Osteoblast (primary cell): ENCODE data around the gene TENT5A. TPM values are rescaled to one million over a fixed set of nuclear protein-coding genes. Genes with fewer than 3 reads are reported as not detected.

Source experiments
- DNase-seq: peaks from one replicate; pipeline ENCODE4 v3.0.0; 2011; ENCODE audit warnings: low spot score, mixed read lengths; ENCODE audit not compliant: insufficient read length; ENCODE audit errors: missing footprints
- H2AFZ ChIP-seq: 2 replicates; pipeline ENCODE4 v1.6.0; 2011; ENCODE audit warnings: mild to moderate bottlenecking, low read length
- H3K27ac ChIP-seq: 2 replicates; pipeline ENCODE4 v1.5.1; 2011; ENCODE audit warnings: mild to moderate bottlenecking, low read depth, low read length, moderate library complexity
- H3K27me3 ChIP-seq: 2 replicates; pipeline ENCODE4 v1.6.0; 2012; ENCODE audit warnings: mild to moderate bottlenecking, control low read depth, inconsistent platforms, low read length, moderate library complexity; ENCODE audit not compliant: insufficient read depth
- H3K36me3 ChIP-seq: 2 replicates; pipeline ENCODE4 v1.5.1; 2011; ENCODE audit warnings: mild to moderate bottlenecking, low read length, control low read depth, moderate library complexity; ENCODE audit not compliant: insufficient read depth
- H3K4me1 ChIP-seq: 2 replicates; pipeline ENCODE4 v1.5.1; 2011; ENCODE audit warnings: mild to moderate bottlenecking, low read length, control low read depth, moderate library complexity; ENCODE audit not compliant: insufficient read depth
- H3K4me2 ChIP-seq: 2 replicates; pipeline ENCODE4 v1.6.0; 2011; ENCODE audit warnings: mild to moderate bottlenecking, low read length; ENCODE audit not compliant: insufficient read depth
- H3K4me3 ChIP-seq: fragments of 200-600 bp; sonication (generic); 3 replicates; pipeline ENCODE4 v1.5.1; 2012; ENCODE audit warnings: mild to moderate bottlenecking, low read length, inconsistent platforms; ENCODE audit not compliant: insufficient read depth
- H3K79me2 ChIP-seq: 2 replicates; pipeline ENCODE4 v1.6.0; 2012; ENCODE audit warnings: mild to moderate bottlenecking, low read length, control low read depth, inconsistent platforms; ENCODE audit not compliant: insufficient read depth
- H3K9me3 ChIP-seq: 2 replicates; pipeline ENCODE4 v1.5.1; 2011; ENCODE audit warnings: low read depth, low read length, control low read depth
- H4K20me1 ChIP-seq: 2 replicates; pipeline ENCODE4 v1.6.0; 2012; ENCODE audit warnings: mild to moderate bottlenecking, low read length, control low read depth; ENCODE audit not compliant: insufficient read depth
- total RNA-seq: library from RNA; depleted of rRNA; stranded (reverse); fragments of >200 nt; gene quantifications from 2 replicates; pipeline ENCODE4 v1.2.3, GENCODE V29; 2012
- TF ChIP-seq, protein P1 (sequence below): IDR thresholded peaks from 2 replicates; pipeline ENCODE4 v1.5.1; 2011; ENCODE audit warnings: mild to moderate bottlenecking, low read depth, low read length, moderate library complexity; ENCODE audit errors: extremely low read depth

The TENT5A gene
- total RNA-seq, 1 donor: 82.9 TPM

DNA sequence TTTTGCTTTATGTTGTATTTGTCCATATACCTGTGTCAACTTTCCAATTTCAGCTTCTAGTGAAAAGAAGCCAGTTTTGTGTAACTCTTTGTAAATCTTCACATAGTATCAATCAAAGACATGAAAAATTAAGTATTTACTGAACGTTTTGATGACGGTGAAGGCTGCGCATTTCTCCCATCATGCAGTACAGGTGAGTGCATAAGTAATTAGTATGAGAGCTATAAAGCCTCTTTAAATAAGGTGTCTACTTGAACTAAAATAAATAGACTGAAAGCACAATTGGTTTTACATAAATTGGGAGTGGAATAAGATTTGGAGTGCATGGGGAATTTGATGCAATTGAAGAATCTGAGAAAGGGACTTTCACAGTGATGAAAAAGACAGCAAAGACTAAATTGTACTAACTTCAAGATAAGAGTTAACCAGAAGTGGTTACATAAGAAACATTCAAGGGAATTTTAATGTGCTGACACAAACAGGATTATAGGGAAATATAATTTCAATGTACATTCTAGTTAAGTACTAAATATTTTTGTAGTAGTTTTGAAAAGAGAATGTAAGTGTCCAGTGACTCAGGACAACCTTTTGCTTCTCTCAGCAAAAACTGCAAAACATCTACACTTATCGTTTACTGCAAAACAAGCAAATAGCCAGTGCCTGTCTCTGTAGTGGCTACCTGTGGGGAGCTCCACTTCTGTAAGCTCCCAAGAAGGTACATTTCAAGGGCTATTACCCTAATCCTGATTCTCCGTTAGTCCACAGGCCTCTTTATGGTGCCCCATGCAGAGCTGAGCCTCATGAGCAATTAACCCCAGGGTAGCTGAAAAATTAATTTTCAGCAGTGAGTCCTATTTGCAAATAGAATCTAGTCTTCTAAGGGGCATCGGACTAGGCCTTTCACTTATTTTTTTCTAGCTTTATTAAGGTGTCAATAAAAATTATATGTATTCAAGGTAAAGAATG lies 13.0 kb downstream of the TENT5A start:
- Histone ChIP-seq H4K20me1 (no peaks in the 10 kb centered on the region), H2AFZ (no peak overlapping the region), H3K4me1 (no peaks in the 10 kb centered on the region), H3K36me3 (no peaks in the 10 kb centered on the region), H3K4me2 (no peak overlapping the region), H3K9me3 (no peaks in the 10 kb centered on the region), H3K79me2 (no peaks in the 10 kb centered on the region), H3K27me3 (no peaks in the 10 kb centered on the region), H3K27ac (no peak overlapping the region), H3K4me3 (no peak overlapping the region)
- TF ChIP-seq, protein P1, sequence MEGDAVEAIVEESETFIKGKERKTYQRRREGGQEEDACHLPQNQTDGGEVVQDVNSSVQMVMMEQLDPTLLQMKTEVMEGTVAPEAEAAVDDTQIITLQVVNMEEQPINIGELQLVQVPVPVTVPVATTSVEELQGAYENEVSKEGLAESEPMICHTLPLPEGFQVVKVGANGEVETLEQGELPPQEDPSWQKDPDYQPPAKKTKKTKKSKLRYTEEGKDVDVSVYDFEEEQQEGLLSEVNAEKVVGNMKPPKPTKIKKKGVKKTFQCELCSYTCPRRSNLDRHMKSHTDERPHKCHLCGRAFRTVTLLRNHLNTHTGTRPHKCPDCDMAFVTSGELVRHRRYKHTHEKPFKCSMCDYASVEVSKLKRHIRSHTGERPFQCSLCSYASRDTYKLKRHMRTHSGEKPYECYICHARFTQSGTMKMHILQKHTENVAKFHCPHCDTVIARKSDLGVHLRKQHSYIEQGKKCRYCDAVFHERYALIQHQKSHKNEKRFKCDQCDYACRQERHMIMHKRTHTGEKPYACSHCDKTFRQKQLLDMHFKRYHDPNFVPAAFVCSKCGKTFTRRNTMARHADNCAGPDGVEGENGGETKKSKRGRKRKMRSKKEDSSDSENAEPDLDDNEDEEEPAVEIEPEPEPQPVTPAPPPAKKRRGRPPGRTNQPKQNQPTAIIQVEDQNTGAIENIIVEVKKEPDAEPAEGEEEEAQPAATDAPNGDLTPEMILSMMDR: no peak
- no peak for DNase-seq

- TF ChIP-seq, protein P1: no peak
- no peaks in the 10 kb centered on the region for H3K79me2 ChIP-seq
- no peak overlapping the region for H3K4me2 ChIP-seq
- no peak overlapping the region for H3K4me3 ChIP-seq
- H3K27me3 ChIP-seq: no peaks in the 10 kb centered on the region
- H3K27ac ChIP-seq: no peak overlapping the region
- H4K20me1 ChIP-seq: no peaks in the 10 kb centered on the region
- no peaks in the 10 kb centered on the region for H3K9me3 ChIP-seq
- H3K36me3 ChIP-seq: no peaks in the 10 kb centered on the region
- H2AFZ ChIP-seq: no peak overlapping the region
- no peaks in the 10 kb centered on the region for H3K4me1 ChIP-seq
- peak; percentile 26 for DNase-seq
Measured at GRCh38 chr6:81736428-81736827, 16.1 kb downstream of the TENT5A start.

DNA sequence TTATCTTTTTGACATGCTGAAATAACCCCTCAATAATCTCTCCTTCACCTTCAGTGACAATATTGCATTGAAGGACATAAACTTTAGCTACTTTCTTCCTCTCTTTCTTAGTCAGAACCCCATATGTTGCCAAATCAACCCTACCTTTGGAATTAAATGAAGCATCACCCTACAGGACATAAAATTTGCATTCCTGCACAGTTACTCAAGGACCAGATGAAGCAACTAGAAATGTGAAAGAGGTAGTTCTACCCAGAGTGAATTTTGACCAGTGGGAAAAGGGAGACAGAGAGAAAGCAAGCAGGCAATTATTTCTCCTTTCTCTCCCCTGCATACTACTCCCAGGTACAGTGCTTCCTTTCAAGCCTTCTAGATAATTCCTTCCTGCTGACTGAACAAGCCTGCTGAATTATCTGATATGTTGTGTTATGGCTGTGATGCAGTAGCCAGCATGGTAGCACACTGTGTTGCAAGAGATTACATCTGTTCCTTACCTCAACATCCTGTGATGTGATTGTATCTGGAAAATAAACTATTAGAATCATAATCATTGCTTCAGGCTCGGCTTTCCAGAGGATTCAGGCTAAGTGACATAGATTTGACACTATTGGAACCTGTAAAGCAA lies 16.6 kb downstream of the TENT5A start:
- TF ChIP-seq, protein P1: no peak
- no peaks in the 10 kb centered on the region for H3K9me3 ChIP-seq
- no peak for DNase-seq

More for the DNA sequence above, 16.6 kb downstream of the TENT5A start:
- H4K20me1 ChIP-seq: no peaks in the 10 kb centered on the region
- no peak overlapping the region for H3K27ac ChIP-seq
- H3K79me2 ChIP-seq: no peaks in the 10 kb centered on the region
- no peaks in the 10 kb centered on the region for H3K36me3 ChIP-seq
- H3K27me3 ChIP-seq: no peaks in the 10 kb centered on the region
- H2AFZ ChIP-seq: no peak overlapping the region
- H3K4me1 ChIP-seq: no peaks in the 10 kb centered on the region
- H3K4me3 ChIP-seq: no peak overlapping the region
- H3K4me2 ChIP-seq: no peak overlapping the region
